HFF-Myc (cell line): ENCODE measurements around the gene NCOR1.

ENCODE experiments used
- DNase-seq: peaks from one replicate; pipeline ENCODE4 v3.0.0-alpha.2; 2011; ENCODE audit warnings: low read depth; ENCODE audit errors: extremely low read depth
- H3K4me3 ChIP-seq: replicated peaks from 2 replicates; pipeline ENCODE4 v1.5.1; 2011; ENCODE audit warnings: low read depth, mild to moderate bottlenecking, control low read depth, low read length
- CTCF ChIP-seq: IDR thresholded peaks from 2 replicates; pipeline ENCODE4 v1.5.1; 2012; ENCODE audit warnings: mild to moderate bottlenecking, low read depth, low read length, control low read depth; ENCODE audit errors: missing control alignments

NCOR1 gene

GRCh38 chr17:15981646-15982580 is 233.4 kb downstream of the NCOR1 start:
- H3K4me3 ChIP-seq: no peak overlapping the region
- no peak for TF ChIP-seq CTCF
- no peak for DNase-seq

GRCh38 chr17:15981208-15981607 is 234.1 kb downstream of the NCOR1 start:
- no peak for DNase-seq
- no peak overlapping the region for H3K4me3 ChIP-seq

More at GRCh38 chr17:15981208-15981607, 234.1 kb downstream of the NCOR1 start:
- TF ChIP-seq CTCF: no peak
